SK-N-SH (cell line): Measurements from ENCODE around the gene ZNF44. TPM values are rescaled to one million over a fixed set of nuclear protein-coding genes. Genes with fewer than 3 reads are reported as not detected.

Experiments used
- CTCF ChIA-PET: fragments of 300-600, 350-600 bp; formaldehyde crosslinking; extraction: SDS; loops from one replicate; lab custom pipeline; 2021; lab: Yijun Ruan, JAX
- POLR2A ChIA-PET: fragments of 350-600 bp; sonication (Branson Sonifier 250); formaldehyde crosslinking; extraction: SDS; loops from one replicate; lab custom pipeline; 2020; ENCODE audit warnings: antibody characterized with exemption, inconsistent platforms; lab: Yijun Ruan, JAX
- DNase-seq: peaks from one replicate; pipeline ENCODE4 v3.0.0; 2012
- H2AFZ ChIP-seq: fragments of 200-600 bp; sonication (generic); 2 replicates; pipeline ENCODE4 v1.8.1; 2016; ENCODE audit warnings: antibody characterized with exemption, mild to moderate bottlenecking, low read depth
- H3F3A ChIP-seq: fragments of 200-600 bp; sonication (generic); replicated peaks from 2 replicates; pipeline ENCODE3; 2016; ENCODE audit warnings: antibody characterized with exemption, mild to moderate bottlenecking; ENCODE audit not compliant: insufficient read depth
- H3K27ac ChIP-seq, 2 experiments: fragments of 200-500 bp in 1 of 2; fragments of 200-600 bp in 1 of 2; sonication (Bioruptor generic) in 1 of 2; sonication (generic), shearing (Covaris generic) in 1 of 2; 2 replicates each; pipeline versions ENCODE4 v1.5.1 to v1.6.1; 2014 to 2016; ENCODE audit warnings: low read depth in 2 of 2, inconsistent platforms in 1 of 2, low read length in 1 of 2, mild to moderate bottlenecking in 1 of 2, mixed read lengths in 1 of 2
- H3K27me3 ChIP-seq: fragments of 200-600 bp; sonication (generic), shearing (Covaris generic); 2 replicates; pipeline ENCODE4 v1.6.1; 2016; ENCODE audit warnings: mixed run types; ENCODE audit not compliant: insufficient read depth
- H3K36me3 ChIP-seq, 2 experiments: fragments of 200-500 bp in 1 of 2; fragments of 200-600 bp in 1 of 2; sonication (Bioruptor generic) in 1 of 2; sonication (generic) in 1 of 2; replicated peaks in 1 of 2; 2 replicates each; pipeline versions ENCODE3 to v1.5.1; 2014 to 2016; ENCODE audit warnings: low read length in 1 of 2, mild to moderate bottlenecking in 1 of 2; ENCODE audit not compliant: insufficient read depth in 2 of 2, control insufficient read depth in 1 of 2
- H3K4me1 ChIP-seq, 2 experiments: fragments of 200-500 bp in 1 of 2; fragments of 200-600 bp in 1 of 2; sonication (Bioruptor generic) in 1 of 2; sonication (generic), shearing (Covaris generic) in 1 of 2; 2 replicates each; pipeline versions ENCODE4 v1.5.1 to v1.6.1; 2014 to 2016; ENCODE audit warnings: low read depth in 1 of 2, low read length in 1 of 2, mixed run types in 1 of 2; ENCODE audit not compliant: insufficient read depth in 2 of 2, control insufficient read depth in 1 of 2
- H3K4me2 ChIP-seq: fragments of 200-600 bp; sonication (generic), shearing (Covaris generic); 2 replicates; pipeline ENCODE4 v1.6.1; 2017; ENCODE audit warnings: mixed run types
- H3K4me3 ChIP-seq, 2 experiments: fragments of 200-500 bp in 1 of 2; fragments of 200-600 bp in 1 of 2; sonication (Bioruptor generic) in 1 of 2; sonication (generic), shearing (Covaris generic) in 1 of 2; 2 replicates each; pipeline versions ENCODE4 v1.5.1 to v1.8.1; 2014 to 2016; ENCODE audit warnings: low read depth in 2 of 2, inconsistent platforms in 1 of 2, low read length in 1 of 2, mild to moderate bottlenecking in 1 of 2, mixed read lengths in 1 of 2, moderate library complexity in 1 of 2
- H3K79me2 ChIP-seq: fragments of 200-600 bp; sonication (generic); 2 replicates; pipeline ENCODE4 v1.8.1; 2017; ENCODE audit warnings: mild to moderate bottlenecking; ENCODE audit not compliant: insufficient read depth
- H3K9ac ChIP-seq: fragments of 200-600 bp; sonication (generic); 2 replicates; pipeline ENCODE4 v1.6.1; 2017; ENCODE audit warnings: mixed run types
- H3K9me2 ChIP-seq: fragments of 200-600 bp; sonication (generic); 2 replicates; pipeline ENCODE4 v1.6.1; 2017; ENCODE audit warnings: mixed run types
- H3K9me3 ChIP-seq: fragments of 200-600 bp; sonication (generic); 2 replicates; pipeline ENCODE4 v1.6.1; 2017; ENCODE audit warnings: mixed run types, mild to moderate bottlenecking, moderate library complexity
- H4K20me1 ChIP-seq: fragments of 200-600 bp; sonication (generic); 2 replicates; pipeline ENCODE4 v1.6.1; 2017; ENCODE audit warnings: mild to moderate bottlenecking, mixed run types; ENCODE audit not compliant: insufficient read depth
- CTCF ChIP-seq: fragments of 200-600 bp; sonication (generic); IDR thresholded peaks from 2 replicates; pipeline ENCODE4 v1.6.1; 2017; ENCODE audit warnings: antibody characterized with exemption, mild to moderate bottlenecking, moderate library complexity
- ELF1 ChIP-seq: IDR thresholded peaks from 2 replicates; pipeline ENCODE4 v1.4.0; 2012
- EZH2phosphoT487 ChIP-seq: fragments of 200-600 bp; sonication (generic); IDR thresholded peaks from 2 replicates; pipeline ENCODE4 v1.6.1; 2017; ENCODE audit warnings: low read depth, mixed run types, mild to moderate bottlenecking, antibody characterized with exemption, moderate library complexity, borderline replicate concordance
- FOSL2 ChIP-seq: IDR thresholded peaks from 2 replicates; pipeline ENCODE4 v1.4.0; 2012; ENCODE audit warnings: low read depth, mild to moderate bottlenecking, moderate library complexity, borderline replicate concordance
- FOXM1 ChIP-seq: IDR thresholded peaks from 2 replicates; pipeline ENCODE4 v1.4.0; 2012; ENCODE audit warnings: low read depth, mild to moderate bottlenecking
- GABPA ChIP-seq: IDR thresholded peaks from 2 replicates; pipeline ENCODE4 v1.4.0; 2012; ENCODE audit warnings: low read depth, mild to moderate bottlenecking
- IRF3 ChIP-seq: fragments of 150-350 bp; IDR thresholded peaks from 2 replicates; pipeline ENCODE4 v1.6.1; 2016; ENCODE audit warnings: mild to moderate bottlenecking, low read depth, low read length
- JUND ChIP-seq: IDR thresholded peaks from 2 replicates; pipeline ENCODE4 v1.4.0; 2012
- MEF2A ChIP-seq: IDR thresholded peaks from 2 replicates; pipeline ENCODE4 v1.4.0; 2012; ENCODE audit warnings: low read depth, borderline replicate concordance
- MXI1 ChIP-seq: IDR thresholded peaks from 2 replicates; pipeline ENCODE4 v1.6.1; 2012; ENCODE audit warnings: mild to moderate bottlenecking, low read depth, low read length, improper control_type of control experiment
- NRF1 ChIP-seq: IDR thresholded peaks from 2 replicates; pipeline ENCODE4 v1.6.1; 2012; ENCODE audit warnings: low read depth, mild to moderate bottlenecking, low read length
- POLR2AphosphoS5 ChIP-seq: IDR thresholded peaks from 2 replicates; pipeline ENCODE4 v1.6.1; 2012; ENCODE audit warnings: low read depth, low read length
- RAD21 ChIP-seq: IDR thresholded peaks from 2 replicates; pipeline ENCODE4 v1.6.1; 2012; ENCODE audit warnings: mild to moderate bottlenecking, low read length
- RFX5 ChIP-seq: IDR thresholded peaks from 2 replicates; pipeline ENCODE4 v1.6.1; 2012; ENCODE audit warnings: mild to moderate bottlenecking, improper control_type of control experiment, low read length
- RXRA ChIP-seq: IDR thresholded peaks from 2 replicates; pipeline ENCODE4 v1.4.0; 2012; ENCODE audit warnings: low read depth, mild to moderate bottlenecking, borderline replicate concordance
- SIN3A ChIP-seq: IDR thresholded peaks from 2 replicates; pipeline ENCODE4 v1.6.1; 2012; ENCODE audit warnings: low read depth, mild to moderate bottlenecking, low read length, moderate library complexity, borderline replicate concordance
- TCF12 ChIP-seq: IDR thresholded peaks from 2 replicates; pipeline ENCODE4 v1.4.0; 2012
- USF1 ChIP-seq: IDR thresholded peaks from 2 replicates; pipeline ENCODE4 v1.4.0; 2012; ENCODE audit warnings: low read depth, borderline replicate concordance
- USF2 ChIP-seq: fragments of 150-350 bp; IDR thresholded peaks from 2 replicates; pipeline ENCODE4 v1.6.1; 2017; ENCODE audit warnings: antibody characterized with exemption, low read length, low read depth, borderline replicate concordance
- ZBTB33 ChIP-seq: IDR thresholded peaks from 2 replicates; pipeline ENCODE4 v1.4.0; 2012; ENCODE audit warnings: low read depth, borderline replicate concordance
- WGBS: methylation state at CpG from one replicate; pipeline ENCODE4 v1.1.6; 2017; ENCODE audit warnings: low lambda C conversion rate; 5-methylcytosine and 5-hydroxymethylcytosine counted together
- polyA plus RNA-seq, 3 experiments: library from polyadenylated mRNA; depleted of rRNA; stranded (reverse); fragments of >200 nt; gene quantifications; 2 replicates each; pipeline ENCODE4 v1.2.3, GENCODE V29; 2012

ZNF44 gene
- polyA plus RNA-seq, 1 of the 3 experiments (the other 2 are of a cell fraction), result 3.6 TPM

- Histone ChIP-seq H3K9ac (no peak overlapping the region), H3K4me1 (peaks cover 0 to 14% of the 10 kb centered on the region in 2 experiments; a peak in 1 of 4 replicates), H3F3A (no peaks in the 10 kb centered on the region), H4K20me1 (no peaks in the 10 kb centered on the region), H2AFZ (no peak overlapping the region), H3K9me2 (no peaks in the 10 kb centered on the region), H3K9me3 (no peaks in the 10 kb centered on the region), H3K36me3 (no peaks in the 10 kb centered on the region), H3K27me3 (no peaks in the 10 kb centered on the region), H3K4me3 (no peak overlapping the region), H3K79me2 (no peaks in the 10 kb centered on the region; the same call in 1 of the 2 replicates), H3K27ac (no peak overlapping the region), H3K4me2 (no peak overlapping the region)
- DNase-seq, result no peak
- ChIA-PET CTCF (interaction anchor here (1.8 kb wide), 1 partner anchor 272 kb away, joined by 4 read pairs; no protein-coding TSS in a partner anchor), POLR2A (no interaction called here)
- TF ChIP-seq FOXM1 (no peak), MEF2A (no peak), EZH2phosphoT487 (no peak), ZBTB33 (no peak), TCF12 (no peak), USF1 (no peak), SIN3A (no peak), CTCF (no peak), ELF1 (no peak), POLR2AphosphoS5 (no peak), USF2 (no peak), GABPA (no peak), RAD21 (no peak), NRF1 (no peak), JUND (no peak), RXRA (no peak), IRF3 (no peak), MXI1 (no peak), RFX5 (no peak), FOSL2 (no peak)
- 69% methylated on average over 4 of the region's 4 CpGs for WGBS
Observed at GRCh38 chr19:12331211-12331941, 36.7 kb upstream of the ZNF44 start.
